ENCODE results near the gene DBH.

Gene DBH

GRCh38 chr9:133685653-133686609 is 49.8 kb downstream of the DBH start:
- no peak for DNase-seq

- no peak for DNase-seq
Observed at GRCh38 chr9:133686642-133687575, 50.7 kb downstream of the DBH start.

GRCh38 chr9:133687856-133688761 is 51.9 kb downstream of the DBH start:
- no peak for DNase-seq

- no peak for DNase-seq
Observed at GRCh38 chr9:133689151-133689763, 53.1 kb downstream of the DBH start.

- DNase-seq: no peak
Observed at GRCh38 chr9:133690081-133690561, 54.0 kb downstream of the DBH start.

GRCh38 chr9:133691191-133691590 is 55.0 kb downstream of the DBH start:
- DNase-seq: no peak

GRCh38 chr9:133691626-133692363 is 55.6 kb downstream of the DBH start:
- DNase-seq: peak; percentile 51

- DNase-seq: no peak
Observed at GRCh38 chr9:133692364-133692985, 56.3 kb downstream of the DBH start.

- no peak for DNase-seq
Observed at GRCh38 chr9:133693116-133693515, 57.0 kb downstream of the DBH start.

- DNase-seq: no peak
Observed at GRCh38 chr9:133693703-133694529, 57.8 kb downstream of the DBH start.

- no peak for DNase-seq
Observed at GRCh38 chr9:133694686-133695085, 58.5 kb downstream of the DBH start.

- no peak for DNase-seq
Observed at GRCh38 chr9:133696071-133696472, 59.9 kb downstream of the DBH start.

GRCh38 chr9:133699546-133699945 is 63.4 kb downstream of the DBH start:
- no peak for DNase-seq

GRCh38 chr9:133700819-133701320 is 64.7 kb downstream of the DBH start:
- DNase-seq: no peak

GRCh38 chr9:133701321-133701980 is 65.3 kb downstream of the DBH start:
- peak; percentile 67 for DNase-seq

- DNase-seq: peak; percentile 85
Observed at GRCh38 chr9:133701981-133702797, 66.0 kb downstream of the DBH start.

GRCh38 chr9:133702798-133703590 is 66.8 kb downstream of the DBH start:
- DNase-seq: no peak

All from stimulated activated CD4-positive, alpha-beta T cell treated with anti-CD3 and anti-CD28 coated beads, Interleukin-15, amount 100 ng/mL, for 24 hours (primary cell).